ENCODE results near the gene RAB21. TPM values are rescaled to one million over a fixed set of nuclear protein-coding genes. Genes with fewer than 3 reads are reported as not detected.
"Not testable (repeated sequence)": the region's sequence is repeated elsewhere in the genome, so short reads cannot be mapped to it uniquely, and the experiment has no call there.

Gene RAB21
- total RNA-seq, 2 experiments from 2014 or later: 65.0 to 67.3 TPM

DNA sequence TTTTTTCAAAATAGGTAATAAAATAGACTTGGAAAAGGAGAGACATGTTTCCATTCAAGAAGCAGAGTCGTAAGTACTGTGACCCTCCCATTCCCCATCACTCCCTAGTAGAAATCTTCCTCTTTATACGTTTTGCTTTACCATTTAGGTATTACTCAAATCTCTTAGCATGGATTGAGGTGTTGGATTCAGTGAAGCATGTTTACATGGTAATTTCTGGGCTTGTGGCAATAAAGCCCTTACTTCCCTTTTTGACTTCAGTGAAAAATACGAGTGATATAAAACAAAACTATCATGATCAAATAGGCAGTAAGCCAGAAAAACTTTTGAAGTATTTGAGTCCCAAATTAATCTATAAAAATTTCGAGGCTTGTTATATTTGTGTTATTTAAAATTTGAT, 27.4 kb downstream of the RAB21 start:
- POLR2A ChIA-PET: no interaction called here
- no peak overlapping the region for H3K27ac Mint-ChIP-seq
- H3K4me1 Mint-ChIP-seq: peaks cover 8% of the 10 kb centered on the region
- H3K4me3 Mint-ChIP-seq: no peak overlapping the region
- CTCF ChIA-PET: no interaction called here
- H3K9me3 Mint-ChIP-seq: no peaks in the 10 kb centered on the region
- H3K27me3 Mint-ChIP-seq: no peaks in the 10 kb centered on the region
- peaks cover 27% of the 10 kb centered on the region for H3K36me3 Mint-ChIP-seq (ENCODE audit: low read depth)
- no peak for DNase-seq

DNA sequence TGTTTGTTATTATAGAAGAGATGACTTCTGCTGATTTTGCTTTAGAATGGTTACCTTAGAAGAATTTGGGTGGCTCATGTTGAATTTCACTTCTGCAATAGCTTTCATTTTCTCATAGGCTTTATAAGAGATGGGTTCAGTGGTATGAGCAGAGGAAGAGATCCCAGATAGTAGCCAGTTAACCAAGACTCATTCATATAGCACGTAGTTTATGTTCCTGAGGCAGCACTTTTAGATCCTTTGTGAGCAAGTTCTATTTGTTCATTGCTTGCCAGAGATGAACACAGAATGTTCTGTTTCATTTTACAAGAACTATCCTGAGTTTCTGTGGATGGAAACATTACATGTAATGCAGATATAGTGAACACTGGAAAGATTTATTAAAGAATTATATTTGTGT, 32.2 kb downstream of the RAB21 start:
- ChIA-PET CTCF (interaction anchor here (1.0 to 1.3 kb wide), 2 partner anchors 11 to 20 kb away, joined by 3 to 4 read pairs; no protein-coding TSS in a partner anchor), POLR2A (no interaction called here)
- DNase-seq: no peak
- Mint-ChIP-seq H3K4me1 (peaks cover 6% of the 10 kb centered on the region), H3K27me3 (no peaks in the 10 kb centered on the region), H3K9me3 (no peaks in the 10 kb centered on the region), H3K4me3 (no peak overlapping the region), H3K27ac (no peak overlapping the region), H3K36me3 (ENCODE audit: low read depth) (peaks cover 31% of the 10 kb centered on the region)

DNA sequence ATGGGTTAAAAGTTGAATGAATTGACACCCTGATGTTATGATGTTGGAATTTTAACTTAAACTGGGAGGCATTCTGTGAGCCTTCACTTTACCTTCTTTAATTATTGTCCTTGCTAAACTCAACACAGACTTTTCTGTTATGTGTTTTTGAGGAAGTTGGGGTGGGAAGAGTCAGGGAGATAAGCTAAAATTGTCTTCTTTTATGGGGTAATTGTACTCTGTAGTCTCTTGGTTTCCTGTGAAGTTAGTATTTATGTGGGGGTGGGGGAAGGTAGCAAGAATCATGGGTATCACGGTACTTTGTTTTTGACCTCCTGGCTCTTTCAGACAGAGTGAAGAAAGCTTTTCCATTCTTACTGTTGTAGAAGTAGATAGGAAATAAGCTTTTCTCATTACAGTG, 32.9 kb downstream of the RAB21 start:
- ChIA-PET CTCF (interaction anchor here (1.4 kb wide), 2 partner anchors 9 to 59 kb away, joined by 5 read pairs; no protein-coding TSS in a partner anchor), POLR2A (no interaction called here)
- H3K36me3 Mint-ChIP-seq (ENCODE audit: low read depth): peaks cover 31% of the 10 kb centered on the region
- no peak for DNase-seq
- no peak overlapping the region for H3K4me3 Mint-ChIP-seq
- H3K9me3 Mint-ChIP-seq: no peaks in the 10 kb centered on the region
- no peaks in the 10 kb centered on the region for H3K27me3 Mint-ChIP-seq
- peaks cover 6% of the 10 kb centered on the region for H3K4me1 Mint-ChIP-seq
- H3K27ac Mint-ChIP-seq: no peak overlapping the region

- CTCF ChIA-PET: no interaction called here
- H3K9me3 Mint-ChIP-seq: no peaks in the 10 kb centered on the region
- H3K27ac Mint-ChIP-seq: no peak overlapping the region
- POLR2A ChIA-PET: no interaction called here
- H3K4me1 Mint-ChIP-seq: peaks cover 6% of the 10 kb centered on the region
- H3K4me3 Mint-ChIP-seq: no peak overlapping the region
- no peaks in the 10 kb centered on the region for H3K27me3 Mint-ChIP-seq
- peaks cover 20% of the 10 kb centered on the region for H3K36me3 Mint-ChIP-seq (ENCODE audit: low read depth)
- DNase-seq: no peak
Observed at GRCh38 chr12:71790331-71790730, 35.7 kb downstream of the RAB21 start.

DNA sequence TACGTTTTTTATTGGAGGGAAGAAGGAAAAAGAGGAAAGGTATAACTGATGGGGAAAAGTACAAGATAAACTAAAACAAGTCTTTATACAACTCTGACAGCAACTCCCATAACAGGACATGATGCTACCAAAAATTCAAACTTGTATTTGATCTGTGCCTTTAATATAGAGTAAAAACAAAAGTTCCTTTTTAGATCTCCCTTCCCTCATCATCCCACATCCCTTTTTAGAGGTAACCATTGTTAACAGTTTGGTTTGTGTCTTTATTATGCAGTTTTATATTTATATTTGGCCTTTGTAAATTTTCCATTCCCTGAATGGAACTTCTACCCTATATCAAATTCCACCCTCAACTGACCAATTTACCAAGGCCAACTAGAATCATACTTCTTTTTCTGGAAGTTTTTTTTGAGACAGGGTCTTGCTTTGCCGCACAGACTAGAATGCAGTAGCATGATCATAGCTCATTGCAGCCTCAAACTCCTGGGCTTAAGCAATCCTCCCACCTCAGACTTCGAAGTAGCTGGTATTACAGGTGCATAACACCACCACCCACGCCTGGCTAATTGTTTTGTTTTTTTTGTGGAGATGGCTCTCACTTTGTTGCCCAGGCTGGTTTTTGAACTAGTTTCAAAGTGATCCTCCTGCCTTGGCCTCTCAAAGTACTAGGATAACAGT, 36.9 kb downstream of the RAB21 start:
- peaks cover 15% of the 10 kb centered on the region for H3K36me3 Mint-ChIP-seq (ENCODE audit: low read depth)
- H3K27ac Mint-ChIP-seq: no peak overlapping the region
- DNase-seq: no peak
- CTCF ChIA-PET: interaction anchor here (2.6 kb wide), 1 partner anchor 11 kb away, joined by 12 read pairs; no protein-coding TSS in a partner anchor
- POLR2A ChIA-PET: no interaction called here
- H3K9me3 Mint-ChIP-seq: no peaks in the 10 kb centered on the region
- H3K4me3 Mint-ChIP-seq: no peak overlapping the region
- no peaks in the 10 kb centered on the region for H3K27me3 Mint-ChIP-seq
- peaks cover 5% of the 10 kb centered on the region for H3K4me1 Mint-ChIP-seq

GRCh38 chr12:71792599-71792998, 37.9 kb downstream of the RAB21 start:
- peaks cover 1% of the 10 kb centered on the region for H3K4me1 Mint-ChIP-seq
- H3K27ac Mint-ChIP-seq: no peak overlapping the region
- DNase-seq: no peak
- POLR2A ChIA-PET: no interaction called here
- no peaks in the 10 kb centered on the region for H3K9me3 Mint-ChIP-seq
- H3K27me3 Mint-ChIP-seq: no peaks in the 10 kb centered on the region
- peaks cover 10% of the 10 kb centered on the region for H3K36me3 Mint-ChIP-seq (ENCODE audit: low read depth)
- no peak overlapping the region for H3K4me3 Mint-ChIP-seq
- CTCF ChIA-PET: interaction anchor here (0.6 to 2.6 kb wide), 2 partner anchors 12 to 287 kb away, joined by 3 to 12 read pairs; no protein-coding TSS in a partner anchor

DNA sequence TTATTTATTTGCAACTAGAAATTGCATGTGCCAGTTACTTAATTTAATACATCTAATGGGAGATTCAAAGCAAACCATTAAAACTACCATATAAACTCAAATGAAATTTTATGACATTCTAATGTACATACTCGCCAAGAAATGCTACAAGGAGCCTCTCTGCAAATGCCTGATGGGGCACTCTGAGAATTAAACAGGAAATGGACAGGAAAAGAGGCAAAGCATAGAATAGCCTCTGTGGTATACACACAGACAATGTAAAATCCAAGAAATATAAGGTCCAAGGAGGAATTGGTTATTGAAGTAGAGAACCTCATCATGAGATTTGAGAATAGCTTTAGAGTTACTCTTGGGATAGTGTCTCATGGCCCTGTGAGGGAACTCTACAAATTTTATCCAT, 41.2 kb downstream of the RAB21 start:
- H3K4me1 Mint-ChIP-seq: no peaks in the 10 kb centered on the region
- H3K4me3 Mint-ChIP-seq: no peak overlapping the region
- DNase-seq: no peak
- peaks cover 6% of the 10 kb centered on the region for H3K36me3 Mint-ChIP-seq (ENCODE audit: low read depth)
- H3K27ac Mint-ChIP-seq: no peak overlapping the region
- POLR2A ChIA-PET: interaction anchor here (0.9 to 1.0 kb wide), 2 partner anchors 15 to 44 kb away, joined by 3 read pairs; no protein-coding TSS in a partner anchor
- no peaks in the 10 kb centered on the region for H3K27me3 Mint-ChIP-seq
- CTCF ChIA-PET: interaction anchor here (0.7 to 1.7 kb wide), 3 partner anchors 15 to 48 kb away, joined by 3 to 9 read pairs (median 3); no protein-coding TSS in a partner anchor
- no peaks in the 10 kb centered on the region for H3K9me3 Mint-ChIP-seq

DNA sequence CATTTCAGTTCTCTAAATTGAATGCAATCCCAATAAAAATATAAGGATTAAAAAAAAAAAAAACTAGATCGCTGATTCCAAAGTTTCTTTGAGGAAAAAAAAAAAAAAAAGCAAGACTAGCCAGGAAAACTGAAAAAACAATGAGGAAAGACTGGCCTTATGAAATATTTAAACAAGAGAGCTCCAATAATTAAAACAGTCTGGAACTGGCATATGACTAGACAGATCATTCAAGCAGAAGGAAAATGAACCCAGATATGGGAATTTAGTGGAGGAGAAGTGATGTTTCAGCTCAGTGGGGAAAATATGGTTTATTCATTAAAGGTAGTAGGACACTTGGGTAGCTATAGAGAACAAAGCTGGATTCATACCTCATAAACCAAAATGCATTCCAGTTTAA, 42.9 kb downstream of the RAB21 start:
- POLR2A ChIA-PET: no interaction called here
- CTCF ChIA-PET: interaction anchor here (0.6 to 1.7 kb wide), 3 partner anchors 11 to 141 kb away, joined by 3 to 9 read pairs (median 3); no protein-coding TSS in a partner anchor
- H3K27ac Mint-ChIP-seq: no peak overlapping the region
- H3K9me3 Mint-ChIP-seq: no peaks in the 10 kb centered on the region
- no peaks in the 10 kb centered on the region for H3K4me1 Mint-ChIP-seq
- H3K4me3 Mint-ChIP-seq: no peak overlapping the region
- DNase-seq: no peak
- no peaks in the 10 kb centered on the region for H3K36me3 Mint-ChIP-seq (ENCODE audit: low read depth)
- H3K27me3 Mint-ChIP-seq: no peaks in the 10 kb centered on the region

DNA sequence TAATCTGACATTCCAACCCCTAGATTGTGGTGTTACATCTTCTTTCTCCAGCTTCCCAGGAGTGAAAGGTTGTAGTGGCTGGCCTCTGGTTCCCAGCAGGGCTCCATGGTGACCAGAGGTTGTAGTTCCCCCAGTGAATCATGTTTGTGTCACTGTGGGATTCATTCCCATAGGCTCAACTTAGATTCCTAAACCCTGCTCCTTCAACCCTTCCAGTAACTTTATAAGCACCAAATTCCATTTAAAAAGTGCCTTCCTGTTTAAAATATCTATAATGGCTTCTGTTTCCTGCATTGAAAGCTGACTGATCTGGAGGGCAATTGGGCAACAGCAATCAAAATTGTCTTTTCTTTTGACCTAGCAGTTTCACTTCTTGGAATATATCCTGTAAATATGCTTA, 44.4 kb downstream of the RAB21 start:
- H3K36me3 Mint-ChIP-seq (ENCODE audit: low read depth): no peaks in the 10 kb centered on the region
- no peaks in the 10 kb centered on the region for H3K9me3 Mint-ChIP-seq
- POLR2A ChIA-PET: no interaction called here
- no peaks in the 10 kb centered on the region for H3K4me1 Mint-ChIP-seq
- no peak overlapping the region for H3K4me3 Mint-ChIP-seq
- CTCF ChIA-PET: interaction anchor here (1.9 kb wide), 1 partner anchor 52 kb away, joined by 5 read pairs; no protein-coding TSS in a partner anchor
- no peak overlapping the region for H3K27ac Mint-ChIP-seq
- DNase-seq: no peak
- H3K27me3 Mint-ChIP-seq: peaks cover 4% of the 10 kb centered on the region

DNA sequence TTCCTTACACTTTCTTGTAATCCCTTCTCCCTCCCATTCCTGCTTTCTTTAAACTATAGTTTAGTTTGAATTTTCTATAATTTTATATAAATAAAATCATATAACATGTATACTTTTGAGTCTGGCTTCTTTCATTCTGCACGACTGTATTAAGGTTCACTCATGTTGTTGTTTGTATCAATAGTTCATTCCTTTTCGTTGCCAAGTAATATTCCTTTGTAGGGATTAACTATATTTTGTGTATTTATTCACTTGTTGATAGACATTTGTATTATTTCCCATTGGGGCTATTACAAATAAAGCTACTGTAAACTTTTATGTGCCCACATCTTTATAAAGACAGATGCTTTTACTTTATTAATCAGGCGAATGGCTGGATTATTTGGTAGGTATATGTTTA, 45.5 kb downstream of the RAB21 start:
- Mint-ChIP-seq H3K27me3 (peaks cover 5% of the 10 kb centered on the region), H3K9me3 (no peaks in the 10 kb centered on the region), H3K4me3 (no peak overlapping the region), H3K27ac (no peak overlapping the region), H3K36me3 (ENCODE audit: low read depth) (no peaks in the 10 kb centered on the region), H3K4me1 (no peaks in the 10 kb centered on the region)
- ChIA-PET POLR2A (no interaction called here), CTCF (no interaction called here)
- DNase-seq: no peak

DNA sequence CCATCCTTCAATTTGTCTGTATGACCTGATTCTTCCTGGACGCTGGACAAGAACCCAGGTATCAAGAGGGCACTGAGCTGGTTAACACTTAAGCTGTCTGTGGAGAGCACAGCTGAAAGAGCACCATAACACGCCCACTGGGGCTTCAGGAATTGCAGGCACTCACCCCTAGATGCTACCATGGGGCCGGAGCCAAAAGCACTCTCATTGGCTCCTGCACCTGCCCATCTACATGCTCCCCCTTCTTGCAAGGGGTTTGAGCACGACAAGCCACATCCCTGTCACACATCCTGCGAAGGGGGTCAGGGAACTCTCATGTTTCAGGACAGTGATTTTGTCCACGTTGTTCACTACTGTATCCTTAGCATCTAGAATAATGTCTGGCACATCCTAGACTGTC, 49.8 kb downstream of the RAB21 start:
- ChIA-PET POLR2A (no interaction called here), CTCF (no interaction called here)
- Mint-ChIP-seq H3K27ac (no peak overlapping the region), H3K9me3 (no peaks in the 10 kb centered on the region), H3K36me3 (ENCODE audit: low read depth) (no peaks in the 10 kb centered on the region), H3K4me1 (no peaks in the 10 kb centered on the region), H3K27me3 (peaks cover 22% of the 10 kb centered on the region), H3K4me3 (no peak overlapping the region)
- no peak for DNase-seq

DNA sequence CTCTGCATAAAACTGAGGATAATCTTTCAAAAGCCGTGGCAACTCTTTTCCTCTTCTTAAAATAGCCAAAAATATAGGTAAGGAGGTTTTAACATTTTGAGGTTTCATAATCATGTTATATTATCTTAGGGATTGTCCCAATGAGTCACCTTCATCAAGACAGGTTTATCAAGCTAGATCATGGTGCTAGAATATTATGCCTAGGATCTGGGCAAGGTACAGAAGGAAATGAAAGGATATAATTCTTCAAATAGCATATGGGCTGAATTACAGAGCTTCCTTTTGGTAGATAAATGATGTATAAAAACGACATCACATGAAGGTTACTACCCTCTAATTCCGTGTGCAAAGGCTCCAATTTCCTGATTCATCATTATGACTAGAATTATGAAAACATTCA, 56.3 kb downstream of the RAB21 start:
- ChIA-PET CTCF (no interaction called here), POLR2A (no interaction called here)
- DNase-seq: no peak
- Mint-ChIP-seq H3K27ac (no peak overlapping the region), H3K4me3 (no peak overlapping the region), H3K27me3 (peaks cover 25% of the 10 kb centered on the region), H3K36me3 (ENCODE audit: low read depth) (no peaks in the 10 kb centered on the region), H3K9me3 (no peaks in the 10 kb centered on the region), H3K4me1 (no peaks in the 10 kb centered on the region)

GRCh38 chr12:71815242-71815641, 60.6 kb downstream of the RAB21 start:
- POLR2A ChIA-PET; H3K9me3 Mint-ChIP-seq; CTCF ChIA-PET; H3K27ac Mint-ChIP-seq; H3K36me3 Mint-ChIP-seq (ENCODE audit: low read depth); H3K4me1 Mint-ChIP-seq; H3K27me3 Mint-ChIP-seq; H3K4me3 Mint-ChIP-seq; DNase-seq: not testable (repeated sequence)

GRCh38 chr12:71822088-71822487, 67.4 kb downstream of the RAB21 start:
- H3K27ac Mint-ChIP-seq; POLR2A ChIA-PET; CTCF ChIA-PET; H3K36me3 Mint-ChIP-seq (ENCODE audit: low read depth); H3K4me3 Mint-ChIP-seq; DNase-seq; H3K4me1 Mint-ChIP-seq; H3K27me3 Mint-ChIP-seq; H3K9me3 Mint-ChIP-seq: not testable (repeated sequence)

Measured in activated CD4-positive, alpha-beta memory T cell treated with anti-CD3 and anti-CD28 coated beads, Interleukin-2, amount 10 ng/mL, durations not matched to agents 7 days and 5 days (primary cell).